K562 (cell line): ENCODE measurements around the gene ADCY4. TPM values are rescaled to one million over a fixed set of nuclear protein-coding genes. Genes with fewer than 3 reads are reported as not detected.

Experiments
- AFF1 ChIP-seq, 2 experiments: fragments of 450-650 bp; IDR thresholded peaks; 2 replicates each; pipeline ENCODE4 v1.6.1; 2018; ENCODE audit warnings: mild to moderate bottlenecking in 2 of 2, low read depth in 1 of 2; ENCODE audit not compliant: partially characterized antibody in 2 of 2
- ATF3 ChIP-seq, 2 experiments: fragments of 450-650 bp in 1 of 2; sonication (generic) in 1 of 2; formaldehyde crosslinking in 1 of 2; IDR thresholded peaks in 1 of 2; conservative IDR thresholded peaks in 1 of 2; 2 replicates each; pipeline versions ENCODE4 v1.6.1 to v1.8.1; 2016 to 2023; ENCODE audit warnings: mild to moderate bottlenecking in 2 of 2, moderate library complexity in 2 of 2, inconsistent platforms in 1 of 2, missing genetic modification reagents in 1 of 2
- BRD9 ChIP-seq: fragments of 450-650 bp; IDR thresholded peaks from 2 replicates; pipeline ENCODE4 v1.6.1; 2018; ENCODE audit warnings: low read depth; ENCODE audit not compliant: partially characterized antibody
- CBFA2T2 ChIP-seq: fragments of 450-650 bp; conservative IDR thresholded peaks from 2 replicates; pipeline ENCODE4 v1.6.1; 2017; ENCODE audit warnings: mild to moderate bottlenecking
- EHMT2 ChIP-seq: fragments of 450-650 bp; IDR thresholded peaks from 2 replicates; pipeline ENCODE4 v1.6.1; 2018; ENCODE audit warnings: antibody characterized with exemption
- HMBOX1 ChIP-seq: sonication (generic); IDR thresholded peaks from 2 replicates; pipeline ENCODE4 v1.6.1; 2016
- LARP7 ChIP-seq: fragments of 450-650 bp; IDR thresholded peaks from 2 replicates; pipeline ENCODE4 v1.6.1; 2016
- MLX ChIP-seq, 2 experiments: fragments of 450-650 bp in 1 of 2; sonication (generic) in 1 of 2; formaldehyde crosslinking; conservative IDR thresholded peaks; 2 replicates each; pipeline versions ENCODE4 v1.4.0 to v1.8.1; 2020 to 2022; ENCODE audit warnings: mild to moderate bottlenecking in 1 of 2, missing genetic modification reagents in 1 of 2
- MTA3 ChIP-seq: fragments of 450-650 bp; formaldehyde crosslinking; IDR thresholded peaks from 2 replicates; pipeline ENCODE4 v1.6.1; 2017; ENCODE audit warnings: mild to moderate bottlenecking, borderline replicate concordance
- SMARCE1 ChIP-seq: fragments of 450-650 bp; IDR thresholded peaks from 2 replicates; pipeline ENCODE4 v1.7.1; 2016; ENCODE audit warnings: mild to moderate bottlenecking
- SPI1 ChIP-seq: IDR thresholded peaks from 2 replicates; pipeline ENCODE4 v1.6.1; 2011; ENCODE audit warnings: low read depth, low read length, control low read depth, borderline replicate concordance
- TEAD2 ChIP-seq: fragments of 450-650 bp; IDR thresholded peaks from 2 replicates; pipeline ENCODE4 v1.6.1; 2016; ENCODE audit warnings: missing genetic modification characterization, control low read depth, missing compliant biosample characterization
- ZNF561 ChIP-seq: fragments of 450-650 bp; formaldehyde crosslinking; conservative IDR thresholded peaks from 2 replicates; pipeline ENCODE4 v1.4.0; 2020; ENCODE audit warnings: mild to moderate bottlenecking, moderate library complexity
- ZNF609 ChIP-seq: sonication (generic); formaldehyde crosslinking; IDR thresholded peaks from 2 replicates; pipeline ENCODE4 v1.8.1; 2023; ENCODE audit warnings: missing genetic modification reagents, mild to moderate bottlenecking, borderline replicate concordance
- ZNF695 ChIP-seq: fragments of 450-650 bp; formaldehyde crosslinking; IDR thresholded peaks from 2 replicates; pipeline ENCODE4 v1.4.0; 2020; ENCODE audit warnings: mild to moderate bottlenecking, moderate library complexity
- ZNF717 ChIP-seq: fragments of 250-450 bp; sonication (Bioruptor Pico); IDR thresholded peaks from 2 replicates; pipeline ENCODE4 v1.5.0; 2021
- ZSCAN32 ChIP-seq: fragments of 450-650 bp; formaldehyde crosslinking; IDR thresholded peaks from 2 replicates; pipeline ENCODE4 v1.4.0; 2020; ENCODE audit warnings: mild to moderate bottlenecking, moderate library complexity
- polyA plus RNA-seq, 8 experiments: library from polyadenylated mRNA; depleted of rRNA in 4 of 8; stranded (reverse) in 5 of 8; unstranded in 3 of 8; fragments of >200 nt; fragmentation: Nextera tagmentation in 2 of 8; fragmentation: Illumina TruSeq in 1 of 8; extraction: Ambion mirVana in 2 of 8; extraction: Trizol in 1 of 8; gene quantifications; 2 replicates each; pipeline versions ENCODE4 v1.2.1 to v1.2.3, GENCODE V29; 2011 to 2014; ENCODE audit warnings: inconsistent platforms in 1 of 8, missing spikeins in 1 of 8
- total RNA-seq, 7 experiments: library from RNA; depleted of rRNA in 6 of 7; stranded (reverse); fragments of >200 nt in 6 of 7; fragmentation: Illumina TruSeq in 2 of 7; extraction: Trizol in 2 of 7; gene quantifications; 2 replicates each; pipeline versions ENCODE4 v1.2.1 to v1.2.3, GENCODE V29; 2011 to 2021; ENCODE audit warnings: low replicate concordance in 1 of 7

ADCY4 gene
- total and polyA plus RNA-seq, 9 of the 15 experiments (the other 6 are each of a cell fraction or from before 2014, with no cell fraction given) = 0.04 to 0.31 (median 0.15) TPM; not detected in 2

GRCh38 chr14:24274101-24274543 lies 60.7 kb downstream of the ADCY4 start (continued):
- no peak for TF ChIP-seq MLX (CRISPR knock-in tag; conservative IDR thresholded peaks at IDR 0.05)
- no peak for TF ChIP-seq TEAD2 (tag)
- no peak for TF ChIP-seq ZNF695
- no peak for TF ChIP-seq LARP7
- peak; percentile 49; the same call in 1 of the 2 replicates for TF ChIP-seq ATF3 (IDR thresholded peaks at IDR 0.05)
- TF ChIP-seq ATF3 (CRISPR knock-in tag; conservative IDR thresholded peaks at IDR 0.05) = no peak
- TF ChIP-seq EHMT2 = 0 out of 2 replicates have a peak, but pooled peaks have one; percentile 9
- TF ChIP-seq MTA3 = 0 out of 2 replicates have a peak, but pooled peaks have one; percentile 29
- TF ChIP-seq CBFA2T2 = peak; percentile 75
- peak; percentile 78 for TF ChIP-seq SMARCE1
- no peak for TF ChIP-seq ZSCAN32 (CRISPR knock-in tag)
- TF ChIP-seq BRD9 = no peak
- TF ChIP-seq ZNF561 (CRISPR knock-in tag) = no peak
- no peak for TF ChIP-seq ZNF609 (CRISPR knock-in tag)
- peak; percentile 41; the same call in 1 of the 2 replicates for TF ChIP-seq HMBOX1
- no peak for TF ChIP-seq ZNF717 (CRISPR knock-in tag)
- peak; percentile 82 for TF ChIP-seq SPI1
- no peak for TF ChIP-seq AFF1 (IDR thresholded peaks at IDR 0.05; ENCODE audit: low read depth in 1 of 2, partially characterized antibody in 2 of 2)
